GM19438 (cell line): ENCODE results near the gene TRMT112.

ENCODE experiments used
- ATAC-seq: cut with Tn5 transposase; IDR thresholded peaks from one replicate; pipeline ENCODE4 v1.9.1; 2021; ENCODE audit warnings: low read depth; ENCODE audit not compliant: unreplicated experiment

The TRMT112 gene

GRCh38 chr11:64296830-64297698, 20.3 kb downstream of the TRMT112 start:
- no peak for ATAC-seq

- no peak for ATAC-seq
Measured at GRCh38 chr11:64296236-64296635, 21.1 kb downstream of the TRMT112 start.

- ATAC-seq = no peak
Measured at GRCh38 chr11:64295760-64296159, 21.6 kb downstream of the TRMT112 start.

GRCh38 chr11:64294774-64295173, 22.6 kb downstream of the TRMT112 start:
- no peak for ATAC-seq

- no peak for ATAC-seq
Measured at GRCh38 chr11:64292460-64293254, 24.7 kb downstream of the TRMT112 start.

GRCh38 chr11:64291752-64292459, 25.5 kb downstream of the TRMT112 start:
- no peak for ATAC-seq

- no peak for ATAC-seq
Measured at GRCh38 chr11:64291262-64291751, 26.1 kb downstream of the TRMT112 start, which contains the start of gene KCNK4. TSS of gene KCNK4 (plus strand) at chr11:64291302. CDS start at chr11:64293019, 1,717 bp downstream.

- no peak for ATAC-seq
Measured at GRCh38 chr11:64290352-64291261, 26.8 kb downstream of the TRMT112 start.

- ATAC-seq = no peak
Measured at GRCh38 chr11:64289002-64289564, 28.3 kb downstream of the TRMT112 start.

GRCh38 chr11:64288353-64288750, 29.0 kb downstream of the TRMT112 start:
- no peak for ATAC-seq

GRCh38 chr11:64287676-64288352, 29.5 kb downstream of the TRMT112 start:
- ATAC-seq = no peak

GRCh38 chr11:64286801-64287159, 30.6 kb downstream of the TRMT112 start:
- no peak for ATAC-seq

GRCh38 chr11:64285885-64286800, 31.2 kb downstream of the TRMT112 start:
- ATAC-seq = no peak

- ATAC-seq = peak; percentile 59
Measured at GRCh38 chr11:64284962-64285884, 32.1 kb downstream of the TRMT112 start, which contains the start of gene GPR137. TSS of gene GPR137 (plus strand) at chr11:64285848. CDS start at chr11:64286525, 677 bp downstream.

GRCh38 chr11:64284048-64284961, 33.1 kb downstream of the TRMT112 start, which contains the start of gene BAD:
TSS of gene BAD (minus strand) at chr11:64284665. CDS start at chr11:64284368, 297 bp downstream.
- ATAC-seq = peak; percentile 72
